Vagina (tissue), 2 donors: ENCODE data around the gene ARHGAP26. TPM values are rescaled to one million over a fixed set of nuclear protein-coding genes. Genes with fewer than 3 reads are reported as not detected.
A peak's percentile ranks its signal among the peaks of the same experiment; 100 is the strongest.

Experiments used
- DNase-seq, 2 donors: peaks; one replicate each; pipeline ENCODE4 v3.0.0-alpha.2; 2017; ENCODE audit errors: extremely low spot score in 2 of 2
- H3K27ac ChIP-seq: fragments of 200-600 bp; sonication (generic); one replicate; pipeline ENCODE4 v1.5.1; 2019
- H3K27me3 ChIP-seq: fragments of 200-600 bp; sonication (generic); one replicate; pipeline ENCODE4 v1.5.1; 2019
- H3K36me3 ChIP-seq, 2 donors: fragments of 200-600 bp; sonication (generic); one replicate each; pipeline ENCODE4 v1.5.1; 2017 to 2019
- H3K4me1 ChIP-seq: fragments of 200-600 bp; sonication (generic); one replicate; pipeline ENCODE4 v1.5.1; 2019
- H3K4me3 ChIP-seq, 2 donors: fragments of 200-600 bp; sonication (generic); 1 replicate in 1 of 2; 2 replicates in 1 of 2; pipeline ENCODE4 v1.5.1; 2016 to 2019
- H3K9me3 ChIP-seq: fragments of 200-600 bp; sonication (generic); one replicate; pipeline ENCODE4 v1.5.1; 2019
- POLR2A ChIP-seq, 2 donors: fragments of 450-650 bp; IDR thresholded peaks; one replicate each; pipeline ENCODE4 v1.6.1; 2017; ENCODE audit warnings: antibody characterized with exemption in 2 of 2, mild to moderate bottlenecking in 2 of 2, moderate library complexity in 2 of 2
- POLR2AphosphoS5 ChIP-seq, 2 donors: sonication (generic); formaldehyde crosslinking; IDR thresholded peaks; one replicate each; pipeline ENCODE4 v1.9.0; 2017; ENCODE audit warnings: antibody characterized with exemption in 2 of 2, mild to moderate bottlenecking in 2 of 2, low read depth in 1 of 2; ENCODE audit not compliant: insufficient read depth in 1 of 2
- intact Hi-C: fragments of 100-400 bp; cut with DNase I; formaldehyde crosslinking; loops from one replicate; pipeline ENCODE4 v1.15.1; 2023
- total RNA-seq: library from RNA; depleted of rRNA; stranded (reverse); fragments of >200 nt; gene quantifications from one replicate; pipeline ENCODE4 v1.2.3, GENCODE V29; 2016
- TF ChIP-seq, protein P1 (sequence below), 3 experiments: fragments of 450-650 bp in 2 of 3; fragments of 200-600 bp in 1 of 3; sonication (generic) in 1 of 3; IDR thresholded peaks; one replicate each; pipeline ENCODE4 v1.5.1; 2017 to 2019; ENCODE audit warnings: antibody characterized with exemption in 3 of 3, mild to moderate bottlenecking in 2 of 3, moderate library complexity in 2 of 3

Gene ARHGAP26
- total RNA-seq, 1 donor from 2014 or later, result 42.5 TPM

DNA sequence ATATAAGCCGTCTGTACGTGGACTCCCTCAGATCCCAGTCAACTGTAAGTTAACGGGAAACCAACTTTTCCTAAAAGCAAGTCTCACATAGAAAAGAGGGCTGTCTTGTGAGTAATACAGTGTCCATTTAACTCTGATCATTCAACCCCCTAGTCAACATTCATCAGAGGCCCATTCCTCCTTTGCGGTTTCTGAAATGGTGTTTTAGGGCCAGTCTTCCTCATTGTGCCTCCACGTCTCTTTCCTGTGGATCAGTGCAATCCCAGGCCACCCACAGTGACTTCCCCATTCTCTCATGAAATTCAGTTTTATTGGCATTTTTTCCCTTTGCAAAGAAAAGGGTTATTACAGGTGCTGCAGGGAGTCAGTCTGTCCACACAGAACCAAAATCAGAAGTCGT, 371.5 kb downstream of the ARHGAP26 start:
- H3K27me3 ChIP-seq, result no peaks in the 10 kb centered on the region
- no peak for TF ChIP-seq POLR2AphosphoS5 (IDR thresholded peaks at IDR 0.05; ENCODE audit: insufficient read depth in 1 of 2, low read depth in 1 of 2)
- TF ChIP-seq, protein P1, sequence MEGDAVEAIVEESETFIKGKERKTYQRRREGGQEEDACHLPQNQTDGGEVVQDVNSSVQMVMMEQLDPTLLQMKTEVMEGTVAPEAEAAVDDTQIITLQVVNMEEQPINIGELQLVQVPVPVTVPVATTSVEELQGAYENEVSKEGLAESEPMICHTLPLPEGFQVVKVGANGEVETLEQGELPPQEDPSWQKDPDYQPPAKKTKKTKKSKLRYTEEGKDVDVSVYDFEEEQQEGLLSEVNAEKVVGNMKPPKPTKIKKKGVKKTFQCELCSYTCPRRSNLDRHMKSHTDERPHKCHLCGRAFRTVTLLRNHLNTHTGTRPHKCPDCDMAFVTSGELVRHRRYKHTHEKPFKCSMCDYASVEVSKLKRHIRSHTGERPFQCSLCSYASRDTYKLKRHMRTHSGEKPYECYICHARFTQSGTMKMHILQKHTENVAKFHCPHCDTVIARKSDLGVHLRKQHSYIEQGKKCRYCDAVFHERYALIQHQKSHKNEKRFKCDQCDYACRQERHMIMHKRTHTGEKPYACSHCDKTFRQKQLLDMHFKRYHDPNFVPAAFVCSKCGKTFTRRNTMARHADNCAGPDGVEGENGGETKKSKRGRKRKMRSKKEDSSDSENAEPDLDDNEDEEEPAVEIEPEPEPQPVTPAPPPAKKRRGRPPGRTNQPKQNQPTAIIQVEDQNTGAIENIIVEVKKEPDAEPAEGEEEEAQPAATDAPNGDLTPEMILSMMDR (IDR thresholded peaks at IDR 0.05), result no peak
- no peak for TF ChIP-seq POLR2A (IDR thresholded peaks at IDR 0.05)
- no peak overlapping the region for H3K4me3 ChIP-seq
- DNase-seq, result no peak
- intact Hi-C loops, result loop anchor here (10.0 kb wide), 1 partner anchor 263 kb away; the partner anchor contains the start of gene NR3C1
- H3K27ac ChIP-seq, result no peak overlapping the region
- peaks cover 54% of the 10 kb centered on the region for H3K4me1 ChIP-seq
- H3K36me3 ChIP-seq, result no peaks in the 10 kb centered on the region
- no peaks in the 10 kb centered on the region for H3K9me3 ChIP-seq

DNA sequence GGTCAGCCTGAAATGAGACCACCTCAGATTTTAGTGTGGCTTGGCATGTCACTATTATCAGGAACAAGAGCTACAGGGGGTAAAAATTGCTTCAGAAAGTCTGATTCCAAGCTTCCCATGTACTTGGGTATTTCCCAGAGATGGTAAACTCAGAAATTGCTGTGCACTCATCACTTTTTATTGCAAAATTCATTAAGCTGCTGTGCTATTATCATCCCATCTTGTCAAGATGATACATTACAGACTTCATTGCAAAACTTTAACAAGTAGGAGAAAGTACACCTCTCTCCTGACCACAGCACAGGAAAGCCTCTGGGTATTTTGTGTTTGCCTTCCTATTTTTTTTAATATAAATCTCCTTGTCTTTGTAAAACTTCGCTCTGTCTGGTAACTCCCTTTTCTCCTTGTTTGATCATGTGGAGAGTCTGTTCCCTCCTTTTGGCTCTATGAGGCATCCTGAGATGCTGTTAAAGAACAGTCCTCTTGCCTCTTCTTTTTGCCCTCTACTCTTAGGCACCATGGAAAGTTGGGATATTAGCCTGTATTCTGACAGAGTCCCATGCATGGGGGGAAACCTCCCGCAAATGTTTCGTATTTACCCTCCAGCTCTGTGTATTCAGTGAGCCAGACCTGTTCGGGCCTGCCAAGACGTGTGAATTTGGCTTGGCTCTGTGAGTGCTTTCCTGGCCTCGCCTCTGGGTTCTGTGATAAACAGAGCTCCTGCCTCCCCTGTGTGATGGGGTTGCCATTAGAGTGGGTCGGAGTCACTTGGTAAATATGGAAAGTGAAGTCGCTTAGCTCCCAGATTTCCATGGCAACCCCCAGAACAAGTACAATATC, 372.6 kb downstream of the ARHGAP26 start:
- intact Hi-C loops, result loop anchor here (10.0 kb wide), 1 partner anchor 262 kb away; the partner anchor contains the start of gene NR3C1
- H3K4me3 ChIP-seq, result no peak overlapping the region

DNA sequence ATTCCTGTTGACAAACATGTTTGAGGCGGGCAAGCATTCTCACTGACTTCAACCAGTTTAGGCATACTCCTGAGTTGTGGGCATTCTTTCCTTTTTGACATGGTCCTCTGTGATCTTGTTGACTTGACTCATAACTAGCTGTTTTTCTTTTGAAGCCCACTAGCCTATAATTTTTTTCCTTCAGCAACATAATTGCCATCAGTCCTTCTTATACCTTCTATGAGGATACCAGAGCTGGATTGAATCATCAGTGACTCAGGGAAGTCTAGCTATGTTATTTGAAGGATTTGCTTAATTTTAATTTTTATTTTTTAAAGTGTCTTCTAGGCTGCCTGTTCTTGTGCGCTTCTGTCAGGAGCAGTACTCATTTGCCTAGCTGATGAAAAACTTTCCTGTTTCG, 373.8 kb downstream of the ARHGAP26 start:
- intact Hi-C loops, result loop anchor here (10.0 kb wide), 1 partner anchor 261 kb away; the partner anchor contains the start of gene NR3C1
- H3K4me1 ChIP-seq, result peaks cover 77% of the 10 kb centered on the region
- no peaks in the 10 kb centered on the region for H3K9me3 ChIP-seq
- no peaks in the 10 kb centered on the region for H3K27me3 ChIP-seq
- no peaks in the 10 kb centered on the region for H3K36me3 ChIP-seq
- TF ChIP-seq POLR2A (IDR thresholded peaks at IDR 0.05) (no peak), POLR2AphosphoS5 (IDR thresholded peaks at IDR 0.05; ENCODE audit: insufficient read depth in 1 of 2, low read depth in 1 of 2) (no peak)
- TF ChIP-seq, protein P1 (IDR thresholded peaks at IDR 0.05), result no peak
- peak overlapping the region; percentile 49 for H3K27ac ChIP-seq
- DNase-seq, result no peak
- H3K4me3 ChIP-seq, result no peak overlapping the region

More for the DNA sequence above, 372.6 kb downstream of the ARHGAP26 start:
- no peaks in the 10 kb centered on the region for H3K9me3 ChIP-seq
- peak overlapping the region; percentile 36 for H3K27ac ChIP-seq
- TF ChIP-seq, protein P1 (IDR thresholded peaks at IDR 0.05), result no peak
- TF ChIP-seq POLR2AphosphoS5 (IDR thresholded peaks at IDR 0.05; ENCODE audit: insufficient read depth in 1 of 2, low read depth in 1 of 2), result peak; percentile 42 to 79
- H3K27me3 ChIP-seq, result no peaks in the 10 kb centered on the region
- no peak for DNase-seq
- H3K4me1 ChIP-seq, result peaks cover 66% of the 10 kb centered on the region
- no peaks in the 10 kb centered on the region for H3K36me3 ChIP-seq

DNA sequence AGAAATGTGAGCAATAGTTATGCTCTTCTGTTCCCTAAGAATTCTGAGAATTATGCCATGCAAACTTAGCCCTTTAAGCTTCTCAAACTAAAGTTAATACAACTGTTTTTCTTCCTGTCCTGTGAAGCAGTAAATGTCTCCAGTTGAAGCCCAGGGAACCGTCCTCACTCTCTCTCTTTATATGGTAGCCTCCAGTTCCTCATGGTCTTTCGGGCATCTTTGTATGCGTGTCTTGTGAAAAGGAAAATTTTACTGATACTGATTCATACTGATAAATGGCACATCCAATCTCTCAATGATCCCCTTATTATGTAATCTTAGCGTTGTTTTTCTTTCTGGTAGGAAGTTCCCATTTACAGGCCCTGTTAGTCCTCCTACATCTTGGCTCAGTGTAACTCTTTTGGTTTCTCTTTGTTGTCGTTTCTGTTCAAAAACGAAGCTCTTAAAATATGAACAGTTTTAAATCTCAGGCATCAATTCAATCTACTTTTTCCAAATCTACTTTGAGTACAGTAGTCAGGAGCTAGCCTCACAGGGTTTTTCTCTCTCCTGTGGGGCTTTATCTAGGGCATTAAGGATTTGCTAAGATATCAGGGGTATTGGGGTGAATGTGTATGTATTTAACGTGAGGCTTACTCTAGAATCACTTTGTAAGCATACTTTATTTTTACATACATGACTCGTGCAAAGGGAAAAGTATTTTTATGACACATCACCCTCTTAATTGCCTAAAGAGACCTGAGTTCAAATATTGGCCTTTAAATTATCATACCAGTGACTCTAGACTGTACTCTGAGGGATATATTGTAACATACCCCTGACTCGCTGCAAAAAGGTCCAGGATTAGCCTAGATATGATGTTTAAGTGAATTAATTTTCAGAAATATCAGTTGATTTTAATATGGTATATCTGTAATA, 375.3 kb downstream of the ARHGAP26 start:
- TF ChIP-seq POLR2AphosphoS5 (IDR thresholded peaks at IDR 0.05; ENCODE audit: insufficient read depth in 1 of 2, low read depth in 1 of 2) (no peak), POLR2A (IDR thresholded peaks at IDR 0.05) (no peak)
- TF ChIP-seq, protein P1 (IDR thresholded peaks at IDR 0.05), result no peak
- intact Hi-C loops, result loop anchor here (10.0 kb wide), 1 partner anchor 259 kb away; the partner anchor contains the start of gene NR3C1
- no peak for DNase-seq
- Histone ChIP-seq H3K27me3 (no peaks in the 10 kb centered on the region), H3K4me3 (peak overlapping the region; percentile 0 to 1), H3K36me3 (no peaks in the 10 kb centered on the region), H3K9me3 (no peaks in the 10 kb centered on the region), H3K4me1 (peaks cover 82% of the 10 kb centered on the region), H3K27ac (peak overlapping the region; percentile 49)
